MM.1S (cell line): Measurements from ENCODE around the gene SH3BP2.

Experiments used
- DNase-seq: peaks from one replicate; pipeline ENCODE4 v3.0.0-alpha.2; 2015
- H2AFZ ChIP-seq: fragments of 300-600 bp; sonication (generic); 2 replicates; pipeline ENCODE4 v1.6.0; 2016; ENCODE audit warnings: antibody characterized with exemption, low read length
- H3F3A ChIP-seq: fragments of 300-600 bp; sonication (generic); 2 replicates; pipeline ENCODE4 v1.6.1; 2016; ENCODE audit warnings: mild to moderate bottlenecking, antibody characterized with exemption, low read length, moderate library complexity, mixed read lengths; ENCODE audit not compliant: insufficient read depth
- H3K27ac ChIP-seq: fragments of 300-600 bp; sonication (generic); 2 replicates; pipeline ENCODE4 v1.5.1; 2016; ENCODE audit warnings: mild to moderate bottlenecking, low read length
- H3K27me3 ChIP-seq: fragments of 300-600 bp; sonication (generic); replicated peaks from 2 replicates; pipeline ENCODE4 v1.6.0; 2016; ENCODE audit warnings: low read length; ENCODE audit not compliant: insufficient read depth
- H3K36me3 ChIP-seq: fragments of 300-600 bp; sonication (generic); replicated peaks from 2 replicates; pipeline ENCODE4 v1.6.1; 2016; ENCODE audit warnings: mild to moderate bottlenecking, low read length, mixed read lengths; ENCODE audit not compliant: insufficient read depth
- H3K4me1 ChIP-seq: fragments of 300-600 bp; sonication (generic); 2 replicates; pipeline ENCODE4 v1.6.1; 2016; ENCODE audit warnings: low read length, mixed read lengths
- H3K4me2 ChIP-seq: fragments of 300-600 bp; sonication (generic); 2 replicates; pipeline ENCODE4 v1.6.0; 2016; ENCODE audit warnings: low read depth, low read length
- H3K4me3 ChIP-seq: fragments of 300-600 bp; sonication (generic); 2 replicates; pipeline ENCODE4 v1.5.1; 2016; ENCODE audit warnings: low read length, mixed read lengths
- H3K79me2 ChIP-seq: fragments of 300-600 bp; sonication (generic); 2 replicates; pipeline ENCODE4 v1.6.1; 2016; ENCODE audit warnings: mixed run types, low read length, mixed read lengths
- H3K9ac ChIP-seq: fragments of 300-600 bp; sonication (generic); 2 replicates; pipeline ENCODE4 v1.6.1; 2016; ENCODE audit warnings: low read length, mixed read lengths
- H3K9me2 ChIP-seq: fragments of 300-600 bp; sonication (generic); replicated peaks from 2 replicates; pipeline ENCODE4 v1.6.1; 2016; ENCODE audit warnings: mild to moderate bottlenecking, low read length, mixed read lengths; ENCODE audit not compliant: insufficient read depth
- H3K9me3 ChIP-seq: fragments of 300-600 bp; sonication (generic); replicated peaks from 2 replicates; pipeline ENCODE4 v1.6.1; 2016; ENCODE audit warnings: mild to moderate bottlenecking, low read length, mixed read lengths; ENCODE audit not compliant: insufficient read depth
- H4K20me1 ChIP-seq: fragments of 300-600 bp; sonication (generic); 2 replicates; pipeline ENCODE4 v1.6.1; 2016; ENCODE audit warnings: mild to moderate bottlenecking, low read length, moderate library complexity, mixed read lengths; ENCODE audit not compliant: insufficient read depth
- EZH2 ChIP-seq: fragments of 300-600 bp; sonication (generic); optimal IDR thresholded peaks from 2 replicates; pipeline ENCODE3; 2017; ENCODE audit warnings: low read depth, mild to moderate bottlenecking, antibody characterized with exemption, low read length, mixed read lengths
- EZH2phosphoT487 ChIP-seq: fragments of 300-600 bp; sonication (generic); IDR thresholded peaks from 2 replicates; pipeline ENCODE4 v1.6.1; 2018; ENCODE audit warnings: antibody characterized with exemption, low read length
- TF ChIP-seq, protein P1 (sequence below): fragments of 300-600 bp; sonication (generic); IDR thresholded peaks from 2 replicates; pipeline ENCODE4 v1.5.1; 2016; ENCODE audit warnings: antibody characterized with exemption, low read length, mixed read lengths

The SH3BP2 gene

DNA sequence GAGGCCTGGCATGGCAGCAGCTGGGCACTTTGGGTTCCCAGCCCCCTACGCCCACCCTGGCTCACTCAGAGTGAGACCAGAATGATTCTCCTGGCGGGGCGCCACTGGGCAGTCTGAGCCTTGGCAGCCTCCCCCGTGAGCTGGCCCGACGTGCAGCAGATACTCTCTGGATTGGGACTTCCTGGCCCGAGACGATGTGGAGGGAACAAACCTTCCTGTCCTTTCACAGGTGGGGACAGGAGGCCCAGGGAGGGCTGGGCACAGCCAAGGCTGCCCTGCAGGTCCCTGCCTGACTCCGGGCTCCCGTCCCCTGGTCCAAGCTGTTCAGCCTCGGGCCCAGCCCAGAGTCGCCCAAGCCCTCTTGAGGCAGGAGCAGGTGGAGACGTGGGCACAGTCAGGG, 32.9 kb downstream of the SH3BP2 start:
- Histone ChIP-seq H3K36me3 (no peaks in the 10 kb centered on the region), H3K9me3 (no peaks in the 10 kb centered on the region), H3K79me2 (peaks cover 6% of the 10 kb centered on the region), H4K20me1 (no peaks in the 10 kb centered on the region), H3K9me2 (no peaks in the 10 kb centered on the region), H3K27me3 (no peaks in the 10 kb centered on the region), H3K27ac (no peak overlapping the region), H3F3A (no peaks in the 10 kb centered on the region), H3K4me2 (no peak overlapping the region), H3K4me3 (no peak overlapping the region), H3K9ac (no peak overlapping the region), H3K4me1 (no peaks in the 10 kb centered on the region), H2AFZ (no peak overlapping the region)
- no peak for TF ChIP-seq EZH2phosphoT487
- TF ChIP-seq EZH2: no peak
- TF ChIP-seq, protein P1, sequence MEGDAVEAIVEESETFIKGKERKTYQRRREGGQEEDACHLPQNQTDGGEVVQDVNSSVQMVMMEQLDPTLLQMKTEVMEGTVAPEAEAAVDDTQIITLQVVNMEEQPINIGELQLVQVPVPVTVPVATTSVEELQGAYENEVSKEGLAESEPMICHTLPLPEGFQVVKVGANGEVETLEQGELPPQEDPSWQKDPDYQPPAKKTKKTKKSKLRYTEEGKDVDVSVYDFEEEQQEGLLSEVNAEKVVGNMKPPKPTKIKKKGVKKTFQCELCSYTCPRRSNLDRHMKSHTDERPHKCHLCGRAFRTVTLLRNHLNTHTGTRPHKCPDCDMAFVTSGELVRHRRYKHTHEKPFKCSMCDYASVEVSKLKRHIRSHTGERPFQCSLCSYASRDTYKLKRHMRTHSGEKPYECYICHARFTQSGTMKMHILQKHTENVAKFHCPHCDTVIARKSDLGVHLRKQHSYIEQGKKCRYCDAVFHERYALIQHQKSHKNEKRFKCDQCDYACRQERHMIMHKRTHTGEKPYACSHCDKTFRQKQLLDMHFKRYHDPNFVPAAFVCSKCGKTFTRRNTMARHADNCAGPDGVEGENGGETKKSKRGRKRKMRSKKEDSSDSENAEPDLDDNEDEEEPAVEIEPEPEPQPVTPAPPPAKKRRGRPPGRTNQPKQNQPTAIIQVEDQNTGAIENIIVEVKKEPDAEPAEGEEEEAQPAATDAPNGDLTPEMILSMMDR: no peak
- DNase-seq: no peak

DNA sequence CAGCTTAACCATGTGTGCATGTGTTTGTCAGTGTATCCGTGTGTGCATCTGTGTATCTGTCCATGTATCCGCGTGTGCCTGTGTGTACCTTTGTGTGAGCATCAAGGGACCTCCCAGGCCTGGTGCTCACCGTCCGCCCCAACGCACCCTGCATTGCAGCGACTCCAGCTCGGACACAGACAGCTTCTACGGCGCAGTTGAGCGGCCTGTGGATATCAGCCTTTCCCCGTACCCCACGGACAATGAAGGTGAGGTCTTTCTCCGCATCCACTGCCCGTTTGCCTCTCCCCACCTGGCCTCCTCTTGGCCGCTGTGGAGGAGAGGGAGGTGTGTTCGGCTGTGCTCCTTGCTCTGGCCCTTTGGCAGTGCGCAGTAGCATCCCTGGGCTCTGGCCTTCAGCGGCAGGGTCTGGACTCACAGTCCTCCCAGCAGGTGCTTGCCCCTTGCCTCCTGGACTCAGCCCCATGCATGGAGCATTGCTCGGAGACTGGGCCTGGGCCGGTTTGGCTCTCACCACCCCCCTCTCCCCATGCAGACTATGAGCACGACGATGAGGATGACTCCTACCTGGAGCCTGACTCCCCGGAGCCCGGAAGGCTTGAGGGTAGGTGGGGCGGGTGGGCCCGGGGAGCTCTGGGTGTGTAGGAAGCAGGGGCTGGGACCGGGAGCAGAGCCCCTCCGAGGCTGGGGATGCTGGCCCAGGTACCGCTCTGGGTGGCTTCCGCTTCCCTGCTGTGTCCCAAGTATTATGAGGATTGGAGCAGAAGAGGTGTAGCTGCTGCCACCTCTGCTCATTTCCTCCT, 34.4 kb downstream of the SH3BP2 start:
- H3K27me3 ChIP-seq: no peaks in the 10 kb centered on the region
- no peaks in the 10 kb centered on the region for H3K36me3 ChIP-seq
- no peak overlapping the region for H2AFZ ChIP-seq
- H3K9me3 ChIP-seq: no peaks in the 10 kb centered on the region
- no peak for TF ChIP-seq EZH2phosphoT487
- TF ChIP-seq, protein P1: no peak
- no peak for TF ChIP-seq EZH2
- no peak overlapping the region for H3K9ac ChIP-seq
- H3K79me2 ChIP-seq: no peaks in the 10 kb centered on the region
- H3K4me3 ChIP-seq: no peak overlapping the region
- no peaks in the 10 kb centered on the region for H3K4me1 ChIP-seq
- H3K27ac ChIP-seq: no peak overlapping the region
- DNase-seq: no peak
- H4K20me1 ChIP-seq: no peaks in the 10 kb centered on the region
- H3F3A ChIP-seq: no peaks in the 10 kb centered on the region
- H3K9me2 ChIP-seq: no peaks in the 10 kb centered on the region
- H3K4me2 ChIP-seq: no peak overlapping the region

DNA sequence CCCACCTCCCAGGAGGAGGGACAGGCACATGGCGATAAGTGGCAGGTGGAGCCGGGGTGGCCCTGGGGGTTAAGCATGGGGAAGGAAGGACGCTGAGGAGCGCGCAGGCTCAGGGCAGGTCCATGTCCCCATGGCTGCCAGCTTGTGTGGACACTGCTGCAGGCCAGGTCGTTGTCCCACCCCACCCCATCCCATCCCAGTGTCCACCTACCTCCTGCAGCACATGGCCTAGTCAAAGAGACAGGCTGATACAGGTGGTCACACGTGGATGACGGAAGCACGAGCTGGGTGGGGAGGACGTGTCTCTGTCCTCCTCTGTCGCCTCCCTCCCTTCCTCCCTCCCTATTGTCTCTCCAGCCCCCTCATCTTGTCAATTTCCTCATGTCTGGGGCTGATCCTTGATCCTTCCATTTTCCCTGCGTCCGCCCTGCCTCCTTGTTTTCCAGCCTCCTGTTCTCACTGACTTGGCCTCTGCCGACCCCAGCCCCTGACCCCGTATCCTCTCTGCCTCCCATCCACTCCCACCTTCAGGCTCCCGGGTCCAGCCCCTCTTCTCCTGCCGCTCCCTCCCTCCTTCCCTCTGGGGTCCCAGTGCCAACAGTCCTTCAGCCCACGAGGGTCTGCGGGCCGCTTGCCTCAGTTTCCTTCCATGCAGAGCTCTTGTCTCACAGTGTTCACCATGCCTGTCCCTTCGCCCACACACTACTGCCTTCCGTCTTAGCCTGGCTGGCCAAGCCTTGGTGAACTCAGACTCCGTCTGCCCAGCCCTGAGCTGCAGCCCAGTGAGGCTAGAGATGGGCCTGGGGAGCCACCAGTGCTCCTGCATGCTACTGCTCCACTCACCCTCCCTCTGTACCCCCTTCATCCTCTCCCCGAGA, 35.2 kb downstream of the SH3BP2 start:
- Histone ChIP-seq H3K9me2 (no peaks in the 10 kb centered on the region), H3K9ac (no peak overlapping the region), H4K20me1 (no peaks in the 10 kb centered on the region), H3K79me2 (no peaks in the 10 kb centered on the region), H3K4me3 (no peak overlapping the region), H3F3A (no peaks in the 10 kb centered on the region), H3K4me2 (no peak overlapping the region), H3K4me1 (no peaks in the 10 kb centered on the region), H3K36me3 (no peaks in the 10 kb centered on the region), H3K9me3 (no peaks in the 10 kb centered on the region), H3K27ac (no peak overlapping the region), H2AFZ (no peak overlapping the region), H3K27me3 (no peaks in the 10 kb centered on the region)
- TF ChIP-seq EZH2: no peak
- TF ChIP-seq EZH2phosphoT487: no peak
- TF ChIP-seq, protein P1: no peak
- no peak for DNase-seq
